ENCODE measurements around the gene CCT2. TPM values are rescaled to one million over a fixed set of nuclear protein-coding genes. Genes with fewer than 3 reads are reported as not detected.

Gene CCT2
- total and polyA plus RNA-seq, 2 of the 4 experiments (the other 2 are of a cell fraction) = 194 to 651 TPM

DNA sequence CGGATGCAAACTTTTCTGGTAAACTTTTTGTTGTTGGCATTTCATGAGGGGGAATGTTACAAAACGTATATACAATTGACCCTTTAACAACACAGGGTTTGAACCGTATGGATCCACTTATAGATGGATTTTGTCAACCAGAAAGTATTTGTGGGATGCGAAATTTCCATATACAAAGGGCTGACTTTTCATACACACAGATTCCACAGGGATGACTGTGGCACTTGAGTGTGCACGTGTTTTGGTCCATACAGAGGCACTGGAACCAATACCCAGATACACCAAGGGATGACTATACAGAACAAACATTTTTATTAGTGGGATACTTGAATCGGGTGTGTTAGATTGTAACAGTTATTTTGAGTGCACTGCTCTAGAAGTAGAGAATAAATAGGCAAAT lies 29.8 kb upstream of the CCT2 start:
- intact Hi-C loops (cut with micrococcal nuclease) (loop anchor here (1.0 kb wide), 1 partner anchor 21 kb away; no protein-coding TSS in a partner anchor), in situ Hi-C loops (cut with MboI; ENCODE audit: low sequenced_read_pairs) (no loop called here), dilution Hi-C loops (cut with HindIII; ENCODE audit: low sequenced_read_pairs, unreplicated experiment) (no loop called here)
- Histone ChIP-seq H2BK120ac (ENCODE audit: low read depth, low read length) (peak overlapping the region; percentile 86; the same call in 1 of the 2 replicates), H3K27me3 (ENCODE audit: control insufficient read depth, insufficient read depth, low read length) (no peaks in the 10 kb centered on the region), H4K91ac (ENCODE audit: insufficient read depth, low read depth, low read length) (no peak overlapping the region), H3K4ac (ENCODE audit: low read depth, low read length) (no peak overlapping the region; the same call in 1 of the 2 replicates), H3K4me2 (ENCODE audit: low read depth, low read length) (peak overlapping the region; percentile 40; the same call in 1 of the 2 replicates), H3K18ac (ENCODE audit: low read depth, low read length) (no peak overlapping the region), H4K5ac (ENCODE audit: low read depth, low read length) (no peak overlapping the region), H3K9me1 (ENCODE audit: insufficient read depth, low read length) (peaks cover 7% of the 10 kb centered on the region; the same call in 1 of the 2 replicates), H3K14ac (replicated peaks; ENCODE audit: low read depth, low read length) (no peak overlapping the region), H3K23ac (ENCODE audit: low read depth, low read length) (no peak overlapping the region), H2BK20ac (ENCODE audit: low read depth, low read length) (no peak overlapping the region; the same call in 1 of the 2 replicates), H2AK9ac (replicated peaks; ENCODE audit: low read depth, low read length, poor library complexity) (no peak overlapping the region), H3K27ac (ENCODE audit: insufficient read depth, low read length) (peak overlapping the region; percentile 79; the same call in 1 of the 2 replicates), H3K9ac (ENCODE audit: low read depth, low read length) (no peak overlapping the region), H3K79me1 (ENCODE audit: low read depth in 1 of 2, low read length in 2 of 2) (peaks cover 30 to 51% of the 10 kb centered on the region in 2 experiments), H2BK5ac (ENCODE audit: low read depth, low read length, poor library complexity, severe bottlenecking) (peak overlapping the region; percentile 92), H3K4me3 (ENCODE audit: insufficient read depth, low read depth, low read length) (no peak overlapping the region), H3K4me1 (ENCODE audit: control insufficient read depth, insufficient read depth, low read length) (peaks cover 11% of the 10 kb centered on the region), H2AFZ (replicated peaks; ENCODE audit: low read length, poor library complexity) (no peak overlapping the region), H2AK5ac (ENCODE audit: low read depth, low read length) (no peak overlapping the region), H4K8ac (ENCODE audit: low read depth in 2 of 2, low read length in 2 of 2) (peak overlapping the region in 1 of 2 experiments; percentile 45; a peak in 1 of 4 replicates), H3K36me3 (ENCODE audit: control insufficient read depth, insufficient read depth, low read length) (no peaks in the 10 kb centered on the region), H3K56ac (ENCODE audit: extremely low read depth, insufficient read depth, low read length) (no peak overlapping the region), H3K9me3 (ENCODE audit: control insufficient read depth, insufficient read depth, low read length) (no peaks in the 10 kb centered on the region), H2BK15ac (ENCODE audit: low read depth, low read length) (no peak overlapping the region; the same call in 2 of the 3 replicates), H4K20me1 (ENCODE audit: insufficient read depth, low read length) (no peaks in the 10 kb centered on the region)
- DNase-seq (peak; percentile 98), ATAC-seq (ENCODE audit: low read depth) (peak; percentile 97)
- CTCF ChIA-PET = interaction anchor here (0.5 to 1.2 kb wide), 5 partner anchors 25 to 153 kb away, joined by 3 to 10 read pairs (median 3); no protein-coding TSS in a partner anchor
- POLR2A ChIA-PET (ENCODE audit: unreplicated experiment) = no interaction called here
- no CpG with 5 or more reads among the region's 6 CpGs for WGBS, 2 experiments (ENCODE audit: extremely low coverage in 2 of 2, insufficient read length in 1 of 2)
- BruUV-seq (replicated peaks) = no TSS peak
- TF ChIP-seq RCOR1 (IDR thresholded peaks at IDR 0.05; ENCODE audit: insufficient replicate concordance, low read length) (no peak), RFX5 (IDR thresholded peaks at IDR 0.05; ENCODE audit: low read depth, low read length) (no peak), MAFK (IDR thresholded peaks at IDR 0.05; ENCODE audit: low read depth, low read length) (peak; percentile 41; the same call in 1 of the 2 replicates), FOS (IDR thresholded peaks at IDR 0.05; ENCODE audit: low read depth, low read length) (peak; percentile 80), ELK1 (IDR thresholded peaks at IDR 0.05; ENCODE audit: borderline replicate concordance, low read depth, low read length) (no peak), CEBPB (IDR thresholded peaks at IDR 0.05; ENCODE audit: low read depth, low read length) (no peak), POLR2A (IDR thresholded peaks at IDR 0.05; ENCODE audit: low read depth, low read length) (no peak), BHLHE40 (IDR thresholded peaks at IDR 0.05; ENCODE audit: low read depth, low read length) (peak; percentile 99), MXI1 (IDR thresholded peaks at IDR 0.05; ENCODE audit: borderline replicate concordance, low read depth, low read length) (peak; percentile 63; the same call in 1 of the 2 replicates), USF2 (IDR thresholded peaks at IDR 0.05; ENCODE audit: low read depth, low read length) (peak; percentile 74)
